ENCODE measurements around the gene RABGAP1L.
A peak's percentile ranks its signal among the peaks of the same experiment; 100 is the strongest.
"Not testable (repeated sequence)": the region's sequence is repeated elsewhere in the genome, so short reads cannot be mapped to it uniquely, and the experiment has no call there.

The RABGAP1L gene

GRCh38 chr1:174892016-174892415, 732.7 kb downstream of the RABGAP1L start:
- DNase-seq (ENCODE audit: insufficient read length) (no peak), FAIRE-seq (no peak)
- TF ChIP-seq POLR2A (IDR thresholded peaks at IDR 0.05; ENCODE audit: low read depth, low read length) (no peak), POLR2AphosphoS5 (IDR thresholded peaks at IDR 0.05; ENCODE audit: low read depth, low read length) (no peak), TAF1 (IDR thresholded peaks at IDR 0.05; ENCODE audit: borderline replicate concordance, low read depth, low read length) (no peak)

GRCh38 chr1:174894117-174894762, 734.9 kb downstream of the RABGAP1L start:
- DNase-seq (ENCODE audit: insufficient read length) = no peak
- TF ChIP-seq TAF1 (IDR thresholded peaks at IDR 0.05; ENCODE audit: borderline replicate concordance, low read depth, low read length) (no peak), POLR2AphosphoS5 (IDR thresholded peaks at IDR 0.05; ENCODE audit: low read depth, low read length) (no peak), POLR2A (IDR thresholded peaks at IDR 0.05; ENCODE audit: low read depth, low read length) (no peak)
- FAIRE-seq = no peak

DNA sequence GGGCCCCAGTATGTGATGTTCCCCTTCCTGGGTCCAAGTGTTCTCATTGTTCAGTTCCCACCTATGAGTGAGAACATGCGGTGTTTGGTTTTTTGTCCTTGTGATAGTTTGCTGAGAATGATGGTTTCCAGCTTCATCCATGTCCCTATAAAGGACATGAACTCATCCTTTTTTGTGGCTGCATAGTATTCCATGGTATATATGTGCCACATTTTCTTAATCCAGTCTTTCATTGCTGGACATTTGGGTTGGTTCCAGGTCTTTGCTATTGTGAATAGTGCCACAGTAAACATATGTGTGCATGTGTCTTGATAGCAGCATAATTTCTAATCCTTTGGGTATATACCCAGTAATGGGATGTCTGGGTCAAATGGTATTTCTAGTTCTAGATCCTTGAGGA, 736.3 kb downstream of the RABGAP1L start:
- DNase-seq (ENCODE audit: insufficient read length); FAIRE-seq: not testable (repeated sequence)

GRCh38 chr1:174898102-174898797, 738.9 kb downstream of the RABGAP1L start:
- FAIRE-seq = no peak
- no peak for TF ChIP-seq TAF1 (IDR thresholded peaks at IDR 0.05; ENCODE audit: borderline replicate concordance, low read depth, low read length)
- no peak for TF ChIP-seq POLR2A (IDR thresholded peaks at IDR 0.05; ENCODE audit: low read depth, low read length)
- TF ChIP-seq POLR2AphosphoS5 (IDR thresholded peaks at IDR 0.05; ENCODE audit: low read depth, low read length) = no peak
- DNase-seq (ENCODE audit: insufficient read length) = no peak

DNA sequence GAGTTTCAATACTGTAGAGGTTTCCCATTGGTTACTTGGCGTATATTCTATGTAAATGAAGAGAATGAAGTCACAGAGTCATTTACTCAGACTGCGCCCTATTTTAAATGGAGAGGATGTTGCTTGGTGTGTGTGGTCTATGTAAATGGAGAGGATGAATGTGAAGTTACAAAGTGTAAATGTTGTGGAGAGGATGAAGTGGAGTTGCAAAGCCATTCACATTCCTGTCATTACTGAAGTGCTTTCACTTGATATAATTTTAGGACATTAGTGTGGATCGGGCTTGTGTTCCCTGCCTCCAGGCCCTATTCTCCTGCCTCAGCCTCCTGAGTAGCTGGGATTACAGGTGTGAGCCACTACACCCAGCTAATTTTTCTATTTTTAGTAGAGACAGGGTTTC, 741.0 kb downstream of the RABGAP1L start:
- FAIRE-seq (no peak), DNase-seq (ENCODE audit: insufficient read length) (no peak)
- TF ChIP-seq POLR2AphosphoS5 (IDR thresholded peaks at IDR 0.05; ENCODE audit: low read depth, low read length) = no peak
- TF ChIP-seq POLR2A (IDR thresholded peaks at IDR 0.05; ENCODE audit: low read depth, low read length) = no peak
- TF ChIP-seq TAF1 (IDR thresholded peaks at IDR 0.05; ENCODE audit: borderline replicate concordance, low read depth, low read length) = no peak

- no peak for DNase-seq (ENCODE audit: insufficient read length)
- FAIRE-seq = no peak
- TF ChIP-seq POLR2A (IDR thresholded peaks at IDR 0.05; ENCODE audit: low read depth, low read length) (no peak), TAF1 (IDR thresholded peaks at IDR 0.05; ENCODE audit: borderline replicate concordance, low read depth, low read length) (no peak), POLR2AphosphoS5 (IDR thresholded peaks at IDR 0.05; ENCODE audit: low read depth, low read length) (no peak)
Observed at GRCh38 chr1:174902531-174903099, 743.3 kb downstream of the RABGAP1L start.

DNA sequence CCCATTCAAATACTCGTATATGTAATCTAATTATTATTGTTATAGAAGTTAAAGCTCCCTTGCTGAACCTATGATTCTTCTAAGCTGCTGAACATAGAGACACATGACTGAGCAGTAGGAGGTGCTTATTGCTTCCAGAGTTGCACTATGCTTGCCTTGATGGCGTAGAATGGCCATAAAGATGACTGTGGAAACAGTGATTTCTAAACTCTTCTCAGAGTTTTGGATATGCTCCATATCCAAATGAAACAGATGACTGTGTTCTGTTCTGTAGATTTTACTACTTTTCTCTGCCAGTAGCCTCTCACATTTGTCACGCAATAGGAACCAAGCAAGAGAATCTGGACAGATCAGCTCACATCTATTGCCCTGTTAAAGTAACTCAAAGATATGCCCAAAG, 752.3 kb downstream of the RABGAP1L start:
- DNase-seq (ENCODE audit: insufficient read length) = no peak
- TF ChIP-seq TAF1 (IDR thresholded peaks at IDR 0.05; ENCODE audit: borderline replicate concordance, low read depth, low read length) (no peak), POLR2A (IDR thresholded peaks at IDR 0.05; ENCODE audit: low read depth, low read length) (no peak), POLR2AphosphoS5 (IDR thresholded peaks at IDR 0.05; ENCODE audit: low read depth, low read length) (no peak)
- no peak for FAIRE-seq

DNA sequence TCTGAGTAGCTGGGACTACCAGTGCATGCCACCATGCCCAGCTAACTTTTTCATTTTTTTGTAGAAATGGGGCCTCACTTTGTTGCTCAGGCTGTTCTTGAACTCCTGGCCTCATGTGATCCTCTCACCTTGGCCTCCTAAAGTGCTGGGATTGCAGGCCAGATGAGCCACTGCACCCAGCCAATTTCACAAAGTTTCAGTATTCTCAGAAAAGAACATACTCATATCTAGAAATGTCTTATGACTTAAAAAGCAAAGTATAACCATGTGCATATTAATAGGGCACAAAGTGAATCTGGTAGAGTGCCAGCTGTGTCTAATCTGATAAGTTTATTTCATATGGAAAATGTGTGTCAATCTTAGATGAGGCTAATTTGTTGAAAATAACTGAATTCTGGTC, 752.9 kb downstream of the RABGAP1L start:
- DNase-seq (ENCODE audit: insufficient read length) (no peak), FAIRE-seq (peak; percentile 86)
- TF ChIP-seq POLR2AphosphoS5 (IDR thresholded peaks at IDR 0.05; ENCODE audit: low read depth, low read length) (no peak), POLR2A (IDR thresholded peaks at IDR 0.05; ENCODE audit: low read depth, low read length) (no peak), TAF1 (IDR thresholded peaks at IDR 0.05; ENCODE audit: borderline replicate concordance, low read depth, low read length) (no peak)

GRCh38 chr1:174913225-174913903, 754.0 kb downstream of the RABGAP1L start:
- TF ChIP-seq POLR2AphosphoS5 (IDR thresholded peaks at IDR 0.05; ENCODE audit: low read depth, low read length) = no peak
- TF ChIP-seq POLR2A (IDR thresholded peaks at IDR 0.05; ENCODE audit: low read depth, low read length) = no peak
- no peak for TF ChIP-seq TAF1 (IDR thresholded peaks at IDR 0.05; ENCODE audit: borderline replicate concordance, low read depth, low read length)
- DNase-seq (ENCODE audit: insufficient read length) (no peak), FAIRE-seq (no peak)

DNA sequence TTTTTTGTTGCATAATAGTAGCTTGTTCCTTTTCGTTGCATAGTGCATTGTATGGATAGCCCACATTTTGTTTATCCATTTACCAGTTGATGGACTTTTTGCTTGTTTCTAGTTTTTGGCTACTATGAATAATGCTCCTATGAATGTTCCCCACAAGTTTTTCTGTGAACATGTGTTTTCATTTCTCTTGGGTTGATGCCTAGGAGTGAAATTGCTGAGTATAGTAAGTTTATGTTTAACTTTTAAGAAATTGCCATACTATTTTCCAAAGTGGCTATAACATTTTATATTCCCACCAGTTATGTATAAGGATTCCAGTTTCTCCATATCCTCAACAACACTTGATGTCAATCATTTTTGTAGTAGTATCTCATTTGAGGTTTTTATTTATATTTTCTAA, 755.7 kb downstream of the RABGAP1L start:
- FAIRE-seq (no peak), DNase-seq (ENCODE audit: insufficient read length) (no peak)
- TF ChIP-seq POLR2AphosphoS5 (IDR thresholded peaks at IDR 0.05; ENCODE audit: low read depth, low read length) = no peak
- no peak for TF ChIP-seq POLR2A (IDR thresholded peaks at IDR 0.05; ENCODE audit: low read depth, low read length)
- TF ChIP-seq TAF1 (IDR thresholded peaks at IDR 0.05; ENCODE audit: borderline replicate concordance, low read depth, low read length) = no peak

- DNase-seq (ENCODE audit: insufficient read length) (no peak), FAIRE-seq (no peak)
- TF ChIP-seq TAF1 (IDR thresholded peaks at IDR 0.05; ENCODE audit: borderline replicate concordance, low read depth, low read length) (no peak), POLR2A (IDR thresholded peaks at IDR 0.05; ENCODE audit: low read depth, low read length) (no peak), POLR2AphosphoS5 (IDR thresholded peaks at IDR 0.05; ENCODE audit: low read depth, low read length) (no peak)
Observed at GRCh38 chr1:174916846-174917245, 757.5 kb downstream of the RABGAP1L start.

Measured in GM12892 (cell line).